PC-3 (cell line): ENCODE results near the gene RERE. TPM values are rescaled to one million over a fixed set of nuclear protein-coding genes. Genes with fewer than 3 reads are reported as not detected.

Experiments used
- ATAC-seq: fragments of 200-7000 bp; cut with Tn5 transposase; 2 replicates; pipeline ENCODE4 v1.9.1; 2020; ENCODE audit warnings: mild to moderate bottlenecking, moderate library complexity
- BruUV-seq: library from RNA; stranded (reverse); fragments of 400-500 nt; replicated peaks from 2 replicates; lab custom pipeline; 2021; lab: Mats Ljungman, UMichigan
- CTCF ChIA-PET: fragments of 300-600 bp; sonication (Branson Sonifier 250); formaldehyde crosslinking; loops from one replicate; lab custom pipeline; 2022; ENCODE audit warnings: antibody characterized with exemption; lab: Charles Lee
- POLR2A ChIA-PET: fragments of 300-600 bp; sonication (Branson Sonifier 250); formaldehyde crosslinking; loops from one replicate; lab custom pipeline; 2022; ENCODE audit warnings: antibody characterized with exemption; ENCODE audit not compliant: unreplicated experiment; lab: Charles Lee
- DNase-seq: peaks from one replicate; pipeline ENCODE4 v3.0.0-alpha.2; 2015
- H2AFZ ChIP-seq: fragments of 300-600 bp; sonication (generic); 2 replicates; pipeline ENCODE4 v1.6.0; 2016; ENCODE audit warnings: antibody characterized with exemption, low read length
- H3F3A ChIP-seq: fragments of 300-600 bp; sonication (generic); one replicate; pipeline ENCODE4 v1.6.0; 2017; ENCODE audit warnings: antibody characterized with exemption, low read length, control low read depth, mild to moderate bottlenecking; ENCODE audit not compliant: unreplicated experiment
- H3K27ac ChIP-seq: fragments of 300-600 bp; sonication (generic); 2 replicates; pipeline ENCODE4 v1.5.1; 2016; ENCODE audit warnings: mild to moderate bottlenecking, low read length
- H3K27me3 ChIP-seq: fragments of 300-600 bp; sonication (generic); 2 replicates; pipeline ENCODE4 v1.6.1; 2016; ENCODE audit warnings: low read length, mixed read lengths
- H3K36me3 ChIP-seq: fragments of 300-600 bp; sonication (generic); 2 replicates; pipeline ENCODE4 v1.6.1; 2016; ENCODE audit warnings: low read depth, mixed run types, low read length, mixed read lengths
- H3K4me1 ChIP-seq: fragments of 300-600 bp; sonication (generic); 2 replicates; pipeline ENCODE4 v1.5.1; 2016; ENCODE audit warnings: low read length; ENCODE audit not compliant: insufficient read depth
- H3K4me2 ChIP-seq: fragments of 300-600 bp; sonication (generic); 2 replicates; pipeline ENCODE4 v1.6.0; 2016; ENCODE audit warnings: low read length
- H3K4me3 ChIP-seq: fragments of 300-600 bp; sonication (generic); 2 replicates; pipeline ENCODE4 v1.5.1; 2016; ENCODE audit warnings: mild to moderate bottlenecking, low read length, mixed read lengths
- H3K79me2 ChIP-seq: fragments of 300-600 bp; sonication (generic); 2 replicates; pipeline ENCODE4 v1.6.1; 2017; ENCODE audit warnings: low read length, mixed read lengths
- H3K9ac ChIP-seq: fragments of 300-600 bp; sonication (generic); 2 replicates; pipeline ENCODE4 v1.6.0; 2016; ENCODE audit warnings: mild to moderate bottlenecking, low read length
- H3K9me2 ChIP-seq: fragments of 300-600 bp; sonication (generic); replicated peaks from 2 replicates; pipeline ENCODE4 v1.6.1; 2016; ENCODE audit warnings: mixed run types, low read length, mixed read lengths
- H3K9me3 ChIP-seq: fragments of 300-600 bp; sonication (generic); 2 replicates; pipeline ENCODE4 v1.6.1; 2016; ENCODE audit warnings: low read length, mixed read lengths
- H4K20me1 ChIP-seq: fragments of 300-600 bp; sonication (generic); 2 replicates; pipeline ENCODE4 v1.6.1; 2016; ENCODE audit warnings: low read length, mixed read lengths
- EZH2 ChIP-seq: fragments of 300-600 bp; sonication (generic); IDR thresholded peaks from one replicate; pipeline ENCODE4 v1.6.1; 2017; ENCODE audit warnings: antibody characterized with exemption, mild to moderate bottlenecking, low read length; ENCODE audit not compliant: unreplicated experiment
- EZH2phosphoT487 ChIP-seq: fragments of 300-600 bp; sonication (generic); IDR thresholded peaks from 2 replicates; pipeline ENCODE4 v1.6.1; 2018; ENCODE audit warnings: mild to moderate bottlenecking, antibody characterized with exemption, low read length, borderline replicate concordance
- intact Hi-C: fragments of 100-400 bp; cut with micrococcal nuclease; formaldehyde crosslinking; loops from 2 replicates; pipeline ENCODE4 v1.9.0; 2023
- total RNA-seq: library from RNA; depleted of rRNA; stranded (reverse); fragments of >200 nt; gene quantifications from 2 replicates; pipeline ENCODE4 v1.2.3, GENCODE V29; 2014
- TF ChIP-seq, protein P1 (sequence below): fragments of 300-600 bp; sonication (generic); conservative IDR thresholded peaks from 2 replicates; pipeline ENCODE4 v1.5.1; 2017; ENCODE audit warnings: antibody characterized with exemption, low read depth, mild to moderate bottlenecking, low read length

The RERE gene
- total RNA-seq, 1 experiment from 2014 or later: 24.2 TPM

DNA sequence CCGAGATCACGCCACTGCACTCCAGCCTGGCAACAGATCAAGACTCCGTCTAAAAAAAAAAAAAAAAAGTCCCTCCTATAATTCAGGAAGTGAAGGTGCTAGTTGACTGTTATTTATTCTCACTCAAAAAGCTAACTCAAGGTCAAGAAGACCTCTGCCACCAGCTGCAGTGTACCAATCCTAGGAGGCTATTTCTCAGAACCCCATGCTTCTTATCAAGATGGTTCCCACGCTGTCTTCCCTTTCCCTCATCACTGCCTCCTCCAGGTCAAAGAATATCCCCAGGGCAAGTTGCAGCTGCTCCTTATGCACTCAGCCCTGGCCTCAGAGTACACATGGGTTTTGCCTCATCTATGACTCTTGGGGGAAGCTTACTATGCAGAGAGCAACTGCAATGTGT is 53.6 kb downstream of the RERE start:
- no peaks in the 10 kb centered on the region for H3K79me2 ChIP-seq
- ChIA-PET CTCF (no interaction called here), POLR2A (no interaction called here)
- no peaks in the 10 kb centered on the region for H3K9me2 ChIP-seq
- H3K4me2 ChIP-seq: no peak overlapping the region
- no TSS peak for BruUV-seq
- no peaks in the 10 kb centered on the region for H3F3A ChIP-seq
- no peak overlapping the region for H3K27ac ChIP-seq
- TF ChIP-seq, protein P1, sequence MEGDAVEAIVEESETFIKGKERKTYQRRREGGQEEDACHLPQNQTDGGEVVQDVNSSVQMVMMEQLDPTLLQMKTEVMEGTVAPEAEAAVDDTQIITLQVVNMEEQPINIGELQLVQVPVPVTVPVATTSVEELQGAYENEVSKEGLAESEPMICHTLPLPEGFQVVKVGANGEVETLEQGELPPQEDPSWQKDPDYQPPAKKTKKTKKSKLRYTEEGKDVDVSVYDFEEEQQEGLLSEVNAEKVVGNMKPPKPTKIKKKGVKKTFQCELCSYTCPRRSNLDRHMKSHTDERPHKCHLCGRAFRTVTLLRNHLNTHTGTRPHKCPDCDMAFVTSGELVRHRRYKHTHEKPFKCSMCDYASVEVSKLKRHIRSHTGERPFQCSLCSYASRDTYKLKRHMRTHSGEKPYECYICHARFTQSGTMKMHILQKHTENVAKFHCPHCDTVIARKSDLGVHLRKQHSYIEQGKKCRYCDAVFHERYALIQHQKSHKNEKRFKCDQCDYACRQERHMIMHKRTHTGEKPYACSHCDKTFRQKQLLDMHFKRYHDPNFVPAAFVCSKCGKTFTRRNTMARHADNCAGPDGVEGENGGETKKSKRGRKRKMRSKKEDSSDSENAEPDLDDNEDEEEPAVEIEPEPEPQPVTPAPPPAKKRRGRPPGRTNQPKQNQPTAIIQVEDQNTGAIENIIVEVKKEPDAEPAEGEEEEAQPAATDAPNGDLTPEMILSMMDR: no peak
- TF ChIP-seq EZH2: no peak
- no peak for TF ChIP-seq EZH2phosphoT487
- no peaks in the 10 kb centered on the region for H3K4me1 ChIP-seq
- no peak overlapping the region for H3K4me3 ChIP-seq
- ATAC-seq (no peak), DNase-seq (no peak)
- no peaks in the 10 kb centered on the region for H3K36me3 ChIP-seq
- H3K27me3 ChIP-seq: no peaks in the 10 kb centered on the region
- no peak overlapping the region for H3K9ac ChIP-seq
- no peaks in the 10 kb centered on the region for H4K20me1 ChIP-seq
- H2AFZ ChIP-seq: no peak overlapping the region
- no peaks in the 10 kb centered on the region for H3K9me3 ChIP-seq
- intact Hi-C loops: no loop called here

DNA sequence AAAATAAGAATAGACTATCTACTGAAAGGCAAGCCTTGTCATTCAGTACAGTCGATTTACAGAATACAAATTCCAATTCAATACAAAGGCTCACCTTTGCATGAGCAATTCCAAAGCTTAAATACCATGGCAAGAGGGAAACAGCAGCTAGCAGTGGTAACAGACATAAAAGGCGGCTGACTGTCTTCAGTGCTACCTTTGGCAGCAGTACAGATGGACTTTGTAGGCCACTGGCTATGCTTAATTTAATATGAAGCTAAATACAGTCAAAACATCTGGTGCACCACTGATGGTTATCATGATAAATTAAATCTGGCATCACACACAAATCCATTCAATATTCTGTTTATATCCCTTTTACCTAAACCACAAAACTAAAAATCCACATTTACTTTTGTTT is 62.4 kb downstream of the RERE start:
- Histone ChIP-seq H3K9me2 (no peaks in the 10 kb centered on the region), H3K9me3 (no peaks in the 10 kb centered on the region), H4K20me1 (no peaks in the 10 kb centered on the region), H3K4me2 (no peak overlapping the region), H3K4me1 (no peaks in the 10 kb centered on the region), H3K36me3 (no peaks in the 10 kb centered on the region), H3K79me2 (0 out of 2 replicates have a peak, but pooled peaks cover 5% of the 10 kb centered on the region), H3K27me3 (no peaks in the 10 kb centered on the region), H3F3A (no peaks in the 10 kb centered on the region), H3K27ac (no peak overlapping the region), H3K4me3 (no peak overlapping the region), H3K9ac (no peak overlapping the region), H2AFZ (no peak overlapping the region)
- TF ChIP-seq EZH2phosphoT487: no peak
- TF ChIP-seq, protein P1: no peak
- TF ChIP-seq EZH2: no peak
- DNase-seq: no peak
- intact Hi-C loops: no loop called here
- ATAC-seq: no peak
- BruUV-seq: no TSS peak
- CTCF ChIA-PET: no interaction called here
- POLR2A ChIA-PET: no interaction called here

DNA sequence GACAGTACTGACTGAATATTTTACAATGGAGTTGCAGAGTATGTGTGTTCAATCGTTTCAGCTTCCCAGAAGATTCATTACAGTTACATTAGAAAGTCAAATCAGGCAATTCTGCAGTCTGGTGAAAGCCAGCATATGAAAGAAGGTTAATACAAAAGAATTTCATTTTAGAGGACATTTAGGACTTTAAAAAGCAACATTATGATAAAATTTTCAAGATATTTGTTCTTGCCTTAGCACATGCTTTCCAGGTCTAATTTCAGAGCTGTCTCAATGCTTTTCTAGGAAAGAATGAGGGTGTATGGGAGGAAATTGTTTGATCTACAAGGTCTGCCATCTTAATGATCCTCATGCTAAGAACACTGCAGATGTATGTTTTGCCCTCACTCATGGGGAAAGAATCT is 63.2 kb downstream of the RERE start:
- no peak overlapping the region for H3K9ac ChIP-seq
- no peaks in the 10 kb centered on the region for H3K27me3 ChIP-seq
- DNase-seq: no peak
- no peak overlapping the region for H3K4me3 ChIP-seq
- BruUV-seq: no TSS peak
- no peaks in the 10 kb centered on the region for H3K36me3 ChIP-seq
- POLR2A ChIA-PET: no interaction called here
- intact Hi-C loops: no loop called here
- 0 out of 2 replicates have a peak, but pooled peaks cover 5% of the 10 kb centered on the region for H3K79me2 ChIP-seq
- TF ChIP-seq EZH2 (no peak), EZH2phosphoT487 (no peak)
- TF ChIP-seq, protein P1: no peak
- no peaks in the 10 kb centered on the region for H3K9me3 ChIP-seq
- no peaks in the 10 kb centered on the region for H3K9me2 ChIP-seq
- H4K20me1 ChIP-seq: no peaks in the 10 kb centered on the region
- ATAC-seq: no peak
- CTCF ChIA-PET: no interaction called here
- H3K4me2 ChIP-seq: no peak overlapping the region
- no peak overlapping the region for H3K27ac ChIP-seq
- H3K4me1 ChIP-seq: no peaks in the 10 kb centered on the region
- H3F3A ChIP-seq: no peaks in the 10 kb centered on the region
- H2AFZ ChIP-seq: no peak overlapping the region
